Epithelial cell of proximal tubule (primary cell): ENCODE measurements around the gene SEMA3A. TPM values are rescaled to one million over a fixed set of nuclear protein-coding genes. Genes with fewer than 3 reads are reported as not detected.

Experiments used
- DNase-seq: peaks from one replicate; pipeline ENCODE4 v3.0.0-alpha.2; 2011; ENCODE audit warnings: low read depth
- H3K4me3 ChIP-seq: 2 replicates; pipeline ENCODE4 v1.5.1; 2011; ENCODE audit warnings: low read depth, mild to moderate bottlenecking, low read length
- total RNA-seq: library from RNA; depleted of rRNA; stranded (reverse); fragments of >200 nt; gene quantifications from 2 replicates; pipeline ENCODE4 v1.2.3, GENCODE V29; 2015
- TF ChIP-seq, protein P1 (sequence below): conservative IDR thresholded peaks from 2 replicates; pipeline ENCODE4 v1.5.1; 2012; ENCODE audit warnings: low read depth, mild to moderate bottlenecking, low read length

Gene SEMA3A
- total RNA-seq, 1 donor from 2014 or later = 13.7 TPM

DNA sequence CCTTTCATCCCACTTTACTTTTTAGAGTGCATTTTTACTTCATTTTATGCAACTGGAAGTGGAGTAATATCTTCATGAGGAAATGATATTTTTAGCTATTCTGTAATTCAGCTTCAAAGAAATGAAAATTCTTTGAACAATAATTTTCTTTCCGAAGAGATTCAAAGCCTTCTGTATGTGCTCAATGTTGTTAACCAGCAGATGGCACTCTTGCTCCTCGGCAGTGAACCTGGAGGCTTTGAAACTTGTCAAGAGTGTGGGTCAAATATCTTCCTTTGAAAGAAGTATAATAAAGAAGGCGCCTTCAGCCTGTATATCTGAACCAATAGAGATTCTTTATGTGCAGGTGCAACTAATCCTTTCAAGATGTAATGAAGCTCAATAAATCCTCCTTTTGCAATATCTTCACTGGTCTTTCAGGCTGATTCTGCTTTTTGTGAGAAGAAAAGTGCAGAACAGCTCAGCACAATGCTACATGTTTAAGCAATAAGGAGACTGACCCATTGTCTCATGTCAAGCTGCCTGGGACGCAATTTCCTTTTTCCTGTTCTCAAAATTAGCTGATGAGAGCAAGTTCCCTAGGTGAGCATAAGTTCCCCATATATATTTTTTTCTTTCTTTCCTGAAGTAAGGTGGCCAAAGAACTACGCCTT lies 258.4 kb downstream of the SEMA3A start:
- DNase-seq = peak; percentile 22
- no peak overlapping the region for H3K4me3 ChIP-seq
- TF ChIP-seq, protein P1, sequence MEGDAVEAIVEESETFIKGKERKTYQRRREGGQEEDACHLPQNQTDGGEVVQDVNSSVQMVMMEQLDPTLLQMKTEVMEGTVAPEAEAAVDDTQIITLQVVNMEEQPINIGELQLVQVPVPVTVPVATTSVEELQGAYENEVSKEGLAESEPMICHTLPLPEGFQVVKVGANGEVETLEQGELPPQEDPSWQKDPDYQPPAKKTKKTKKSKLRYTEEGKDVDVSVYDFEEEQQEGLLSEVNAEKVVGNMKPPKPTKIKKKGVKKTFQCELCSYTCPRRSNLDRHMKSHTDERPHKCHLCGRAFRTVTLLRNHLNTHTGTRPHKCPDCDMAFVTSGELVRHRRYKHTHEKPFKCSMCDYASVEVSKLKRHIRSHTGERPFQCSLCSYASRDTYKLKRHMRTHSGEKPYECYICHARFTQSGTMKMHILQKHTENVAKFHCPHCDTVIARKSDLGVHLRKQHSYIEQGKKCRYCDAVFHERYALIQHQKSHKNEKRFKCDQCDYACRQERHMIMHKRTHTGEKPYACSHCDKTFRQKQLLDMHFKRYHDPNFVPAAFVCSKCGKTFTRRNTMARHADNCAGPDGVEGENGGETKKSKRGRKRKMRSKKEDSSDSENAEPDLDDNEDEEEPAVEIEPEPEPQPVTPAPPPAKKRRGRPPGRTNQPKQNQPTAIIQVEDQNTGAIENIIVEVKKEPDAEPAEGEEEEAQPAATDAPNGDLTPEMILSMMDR = peak; percentile 99

DNA sequence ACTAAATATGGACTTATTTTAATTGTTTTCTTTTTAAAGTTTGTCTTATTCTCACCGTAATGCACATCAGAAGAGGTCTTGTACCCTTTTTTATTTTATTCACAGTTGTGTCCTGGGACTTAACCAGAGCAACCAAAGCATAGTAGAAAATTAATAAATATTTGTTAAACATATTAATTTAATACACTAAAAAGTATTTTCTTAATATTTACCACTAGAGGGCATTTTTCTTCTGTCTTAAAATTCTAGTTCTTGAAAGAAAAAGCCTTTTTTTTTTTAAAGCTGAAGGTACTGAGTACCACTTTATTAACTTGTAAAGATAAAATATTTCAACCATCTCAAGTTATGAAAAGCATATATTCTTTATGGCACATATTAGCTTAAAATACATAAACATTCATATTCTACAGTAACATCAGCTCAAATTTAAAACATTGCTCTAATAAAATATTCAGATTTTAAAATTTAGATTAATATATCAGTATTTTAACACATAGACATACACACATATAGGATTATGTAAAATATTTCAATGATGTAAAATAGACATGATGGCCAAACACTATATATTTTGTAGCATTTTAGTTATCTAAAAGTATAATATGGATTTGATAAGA lies 260.4 kb downstream of the SEMA3A start:
- no peak overlapping the region for H3K4me3 ChIP-seq
- no peak for DNase-seq
- TF ChIP-seq, protein P1 = peak; percentile 32

DNA sequence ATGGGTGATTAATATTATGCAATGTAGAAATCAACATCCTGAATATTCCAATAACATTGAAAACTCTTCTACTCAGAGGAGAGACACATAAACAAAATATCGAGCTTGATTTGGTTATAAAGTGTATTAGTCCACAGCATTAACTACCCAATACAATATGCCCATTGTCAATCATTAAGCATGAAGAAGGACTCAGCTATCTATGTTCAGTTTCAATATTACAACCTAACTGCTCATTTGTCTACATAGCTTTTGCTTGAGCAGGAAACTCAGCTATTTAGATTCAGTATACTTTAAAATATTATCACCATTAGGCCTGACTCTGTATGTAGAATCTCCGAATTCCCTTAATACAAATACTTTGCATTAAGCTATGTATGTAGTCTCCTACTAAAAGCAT lies 262.6 kb downstream of the SEMA3A start:
- TF ChIP-seq, protein P1 = no peak
- DNase-seq = no peak
- H3K4me3 ChIP-seq = no peak overlapping the region

DNA sequence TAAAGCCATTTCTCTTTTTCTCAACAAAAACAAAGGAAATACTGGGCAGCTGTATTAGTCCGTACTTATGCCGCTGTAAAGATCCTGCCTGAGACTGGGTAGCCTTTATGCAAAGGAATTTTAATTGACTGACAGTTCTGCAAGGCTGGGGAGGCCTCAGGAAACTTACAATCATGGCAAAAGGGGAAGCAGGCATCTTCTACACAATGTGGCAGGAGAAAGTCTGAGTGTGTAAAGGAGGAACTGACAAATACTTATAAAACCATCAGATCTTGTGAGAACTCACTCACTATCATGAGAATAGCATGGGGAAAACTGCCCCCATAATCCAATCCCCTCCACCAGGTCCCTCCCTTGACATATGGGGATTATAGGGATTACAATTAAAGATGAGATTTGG lies 264.3 kb downstream of the SEMA3A start:
- TF ChIP-seq, protein P1 = no peak
- no peak for DNase-seq
- no peak overlapping the region for H3K4me3 ChIP-seq

DNA sequence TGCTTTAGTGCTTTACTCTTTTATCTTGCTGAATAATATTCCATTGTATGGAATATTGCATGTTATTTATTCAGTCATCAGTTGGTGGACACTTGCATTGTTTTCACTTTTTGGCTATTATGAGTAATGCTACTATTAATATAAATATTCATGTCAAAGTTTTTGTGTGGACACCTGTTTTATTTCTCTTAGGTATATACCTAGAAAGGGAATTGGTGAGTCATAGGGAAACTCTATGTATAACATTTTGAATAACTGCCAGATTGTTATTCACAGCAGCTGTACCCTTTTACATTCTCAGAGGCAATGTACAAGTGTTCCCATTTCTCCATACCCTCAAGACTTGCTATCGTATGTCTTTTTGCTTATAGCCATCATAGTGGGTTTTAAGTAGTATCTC lies 268.7 kb downstream of the SEMA3A start:
- TF ChIP-seq, protein P1 = no peak
- DNase-seq = no peak
- H3K4me3 ChIP-seq = no peak overlapping the region

DNA sequence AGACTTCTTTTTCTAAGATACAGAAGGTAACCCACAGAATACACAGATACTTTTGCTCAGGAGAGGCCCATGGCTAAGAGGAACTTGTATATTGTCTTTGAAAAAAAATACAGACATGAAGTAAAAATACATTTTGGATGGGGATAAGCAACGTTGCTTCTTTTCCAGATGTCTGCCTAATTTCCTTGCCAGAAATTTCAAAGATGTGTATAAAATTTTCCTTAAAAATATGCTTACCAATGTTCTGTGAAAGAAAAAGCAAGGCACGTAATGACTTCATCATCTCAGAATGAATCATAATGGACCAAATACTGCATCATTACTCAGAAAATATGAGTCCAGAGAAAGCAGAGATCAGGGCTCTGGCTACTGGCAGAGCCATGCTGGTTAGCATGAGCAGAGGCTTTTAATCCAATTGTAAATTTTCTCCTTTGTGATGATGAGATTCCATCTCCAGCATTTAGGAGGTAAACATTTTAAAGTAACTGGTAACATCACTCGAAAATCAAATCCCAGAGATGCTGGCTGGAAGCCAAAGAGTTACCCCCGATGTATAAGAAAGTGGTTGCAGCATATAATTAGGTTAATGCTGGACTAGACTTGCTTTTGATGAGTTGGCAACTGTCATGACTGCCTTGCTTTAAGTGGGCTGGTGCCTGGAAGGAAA lies 272.5 kb downstream of the SEMA3A start:
- H3K4me3 ChIP-seq = no peak overlapping the region
- TF ChIP-seq, protein P1 = no peak
- DNase-seq = no peak
